AG20443 (cell line): ENCODE measurements around the gene MARK4.

Experiments
- DNase-seq: peaks from one replicate; pipeline ENCODE4 v3.0.0; 2012; ENCODE audit warnings: low spot score, mixed read lengths

Gene MARK4

DNA sequence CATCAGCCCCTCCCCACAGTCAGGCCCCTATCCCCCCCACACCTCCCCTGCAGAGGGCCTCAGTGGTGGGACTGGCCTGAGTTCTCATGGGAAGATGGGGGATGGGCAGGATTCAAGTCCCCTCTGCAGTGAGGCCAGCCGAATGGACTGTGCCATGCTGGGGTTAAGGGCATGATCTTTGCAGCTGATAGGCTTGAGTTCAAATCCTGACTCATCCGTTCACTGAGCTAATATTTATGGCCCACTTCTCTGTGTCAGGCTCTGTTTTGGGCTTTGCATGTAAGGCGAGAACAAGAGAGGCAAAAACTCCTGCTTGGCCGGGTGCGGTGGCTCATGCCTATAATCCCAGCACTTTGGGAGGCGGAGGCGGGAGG lies 20.7 kb downstream of the MARK4 start:
- DNase-seq, result no peak

- no peak for DNase-seq
Measured at GRCh38 chr19:45273521-45273855, 22.4 kb downstream of the MARK4 start.

DNA sequence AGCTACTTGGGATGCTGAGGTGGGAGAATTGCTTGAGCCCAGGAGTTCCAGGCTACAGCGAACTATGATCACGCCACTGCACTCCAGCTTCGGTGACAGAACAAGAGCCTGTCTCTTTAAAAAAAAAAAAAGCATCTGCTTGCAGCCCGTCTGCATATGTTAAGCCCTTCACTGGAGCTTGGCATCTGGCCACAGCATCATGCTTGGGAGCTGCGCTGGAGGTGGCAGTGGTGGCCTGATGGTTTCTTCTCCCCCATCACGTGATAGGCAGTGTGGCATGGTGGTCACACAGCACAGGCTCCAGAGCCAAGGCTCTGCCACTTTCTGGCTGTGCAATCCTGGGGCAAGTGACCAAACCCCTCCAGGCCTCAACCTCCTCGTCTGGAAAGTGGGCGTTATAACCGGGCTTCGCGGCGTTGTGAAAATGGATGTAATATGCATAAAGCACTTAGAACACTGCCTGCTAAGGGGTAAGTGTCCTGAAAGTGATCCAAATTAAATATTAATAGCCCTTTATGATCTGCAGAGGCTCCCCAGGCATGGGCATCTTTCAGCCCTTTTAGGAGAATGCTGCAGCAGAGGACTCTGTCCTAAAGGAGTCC lies 24.4 kb downstream of the MARK4 start:
- DNase-seq, result no peak

DNA sequence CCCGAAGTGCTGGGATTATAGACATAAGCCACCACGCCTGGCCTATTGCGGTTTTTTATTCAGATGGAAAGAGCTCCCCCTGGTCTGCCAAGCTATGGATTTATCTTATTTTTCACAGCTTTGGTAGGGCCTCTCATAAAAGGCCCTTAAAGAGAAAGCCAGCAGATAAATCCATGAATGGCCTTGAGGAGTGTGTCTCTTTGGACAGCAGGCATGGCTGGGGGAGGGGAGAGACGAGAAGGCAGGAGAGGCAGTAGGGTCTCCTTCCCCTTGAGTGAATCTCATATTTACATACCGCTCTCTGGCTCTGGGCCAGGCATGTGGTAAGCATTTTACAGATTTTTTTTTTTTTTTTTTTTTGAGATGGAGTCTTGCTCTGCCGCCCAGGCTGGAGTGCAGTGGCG lies 25.2 kb downstream of the MARK4 start:
- no peak for DNase-seq

DNA sequence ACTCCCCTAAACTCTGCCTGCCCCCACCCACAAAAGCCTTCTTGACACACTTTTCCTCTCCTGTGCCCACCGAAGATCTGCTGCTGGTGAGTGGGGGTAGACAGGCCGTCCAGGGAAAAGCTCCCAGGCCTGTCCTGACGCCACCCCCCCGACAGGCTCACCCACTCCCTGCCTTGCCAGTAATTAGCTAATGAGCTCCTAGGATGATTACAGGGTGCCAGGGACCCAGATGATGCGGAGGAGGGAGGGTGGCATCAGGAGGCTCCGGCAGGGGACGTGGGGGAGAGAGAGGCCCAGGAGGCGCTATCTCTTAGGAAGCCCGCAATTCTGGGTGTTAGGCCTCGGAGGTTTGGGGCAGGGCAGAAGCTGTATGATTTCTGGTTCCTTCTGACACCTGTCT lies 27.0 kb downstream of the MARK4 start:
- DNase-seq, result no peak

GRCh38 chr19:45279587-45280192 lies 28.6 kb downstream of the MARK4 start:
- DNase-seq, result no peak

GRCh38 chr19:45280471-45280961 lies 29.4 kb downstream of the MARK4 start:
- no peak for DNase-seq

DNA sequence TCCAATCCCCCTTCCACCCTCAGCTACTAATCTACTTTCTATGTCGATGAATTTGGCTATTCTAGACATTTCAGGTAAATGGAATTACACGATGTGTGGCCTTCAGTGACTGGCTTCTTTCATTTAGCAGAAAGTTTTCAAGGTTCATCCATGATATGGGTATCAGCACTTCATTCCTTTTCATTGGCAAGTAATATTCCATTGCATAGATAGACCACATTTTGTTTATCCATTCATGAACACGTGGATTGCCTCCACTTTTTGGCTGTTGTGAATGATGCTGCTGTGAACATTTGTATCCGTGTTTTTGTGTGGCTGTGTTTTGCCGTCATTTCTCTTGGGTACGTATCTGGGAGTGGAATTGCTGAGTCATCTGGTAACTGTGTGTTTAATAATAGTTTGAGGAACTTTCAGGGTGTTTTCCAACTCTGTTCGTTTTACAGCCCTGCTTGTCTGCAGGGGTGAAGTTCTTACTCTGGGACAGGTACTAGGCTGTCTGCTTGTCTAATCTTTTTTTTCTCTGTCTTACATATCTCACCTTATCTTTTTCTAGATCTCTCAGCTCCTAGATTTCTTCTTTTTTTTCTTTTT lies 32.5 kb downstream of the MARK4 start:
- no peak for DNase-seq

DNA sequence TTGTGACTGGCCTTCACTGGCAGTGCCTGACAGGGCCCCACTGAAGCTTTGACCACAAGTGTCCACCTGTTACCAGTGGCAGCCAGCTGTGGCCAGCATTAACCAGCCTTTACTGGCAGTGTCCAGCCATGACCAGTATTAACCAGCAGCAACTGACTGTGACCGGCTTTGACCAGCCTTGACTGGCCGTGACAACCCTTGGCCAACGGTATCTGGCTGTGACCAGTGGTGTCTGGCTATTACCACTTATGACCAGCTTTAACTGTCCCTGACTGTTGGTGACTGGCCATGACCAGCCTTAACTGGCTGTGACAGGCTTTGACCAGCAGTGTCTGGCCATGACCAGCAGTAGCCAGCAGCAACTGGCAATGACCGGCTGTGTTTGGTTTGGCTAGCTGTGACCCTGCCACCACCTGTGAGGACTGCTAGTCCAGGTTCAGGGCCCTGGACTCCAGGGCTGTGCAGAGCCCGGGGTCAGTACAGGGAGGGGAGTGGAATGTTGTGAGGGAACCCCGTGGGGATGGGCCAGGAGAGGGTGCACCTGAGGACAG lies 39.4 kb downstream of the MARK4 start:
- no peak for DNase-seq

GRCh38 chr19:45291834-45292233 lies 40.8 kb downstream of the MARK4 start:
- DNase-seq, result no peak

GRCh38 chr19:45293682-45294081 lies 42.6 kb downstream of the MARK4 start:
- DNase-seq, result no peak

DNA sequence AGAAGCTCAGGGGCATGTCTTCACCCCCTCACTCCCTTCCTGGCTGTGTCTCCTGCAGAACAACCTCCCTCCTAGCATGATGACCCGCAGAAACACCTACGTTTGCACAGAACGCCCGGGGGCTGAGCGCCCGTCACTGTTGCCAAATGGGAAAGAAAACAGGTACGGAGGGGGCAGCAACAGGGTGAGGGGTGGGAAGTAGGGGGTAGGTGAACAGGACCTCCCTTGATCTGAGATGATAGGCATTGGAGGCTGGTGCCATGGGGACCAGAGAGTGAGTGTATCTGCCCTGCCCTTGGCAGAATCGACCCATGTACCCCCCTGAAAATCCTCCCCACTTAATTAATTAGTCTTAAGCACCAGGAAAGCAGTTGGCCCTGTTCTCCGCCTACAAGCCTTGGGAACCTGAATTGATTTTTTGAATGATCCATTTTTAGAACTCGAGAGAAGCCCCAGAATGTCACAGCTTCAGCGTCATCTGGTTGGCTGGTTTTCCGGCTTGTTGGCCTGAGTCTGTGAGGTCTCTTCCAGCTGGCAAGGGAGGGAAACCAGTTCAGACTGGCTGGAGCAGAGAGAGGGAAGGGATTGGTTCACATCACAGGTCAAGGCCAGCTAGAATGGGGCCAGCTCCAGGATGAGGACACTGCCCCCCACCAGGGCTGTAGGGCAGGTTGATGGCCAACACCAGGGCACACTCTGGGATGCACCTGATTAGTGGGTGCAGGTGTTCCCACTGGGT lies 43.4 kb downstream of the MARK4 start:
- DNase-seq, result no peak

DNA sequence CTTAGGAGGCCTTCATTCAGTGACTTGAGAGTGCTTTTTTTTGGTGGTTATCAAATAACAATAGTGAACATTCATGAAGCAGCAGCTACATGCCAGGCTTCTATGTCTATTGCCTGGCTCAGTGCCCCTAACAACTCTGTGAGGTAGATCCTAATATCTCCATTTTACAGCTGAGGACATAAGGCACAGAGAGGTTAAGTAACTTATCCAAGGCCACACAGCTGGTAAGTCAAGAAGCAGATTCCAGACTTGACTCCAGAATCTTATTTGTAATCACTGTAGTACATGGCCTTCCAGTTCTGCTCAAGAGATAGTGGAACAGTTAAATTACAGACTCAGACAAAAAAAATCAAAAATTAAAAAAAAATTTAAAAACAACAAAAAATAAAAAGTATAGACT lies 44.8 kb downstream of the MARK4 start:
- DNase-seq, result no peak

DNA sequence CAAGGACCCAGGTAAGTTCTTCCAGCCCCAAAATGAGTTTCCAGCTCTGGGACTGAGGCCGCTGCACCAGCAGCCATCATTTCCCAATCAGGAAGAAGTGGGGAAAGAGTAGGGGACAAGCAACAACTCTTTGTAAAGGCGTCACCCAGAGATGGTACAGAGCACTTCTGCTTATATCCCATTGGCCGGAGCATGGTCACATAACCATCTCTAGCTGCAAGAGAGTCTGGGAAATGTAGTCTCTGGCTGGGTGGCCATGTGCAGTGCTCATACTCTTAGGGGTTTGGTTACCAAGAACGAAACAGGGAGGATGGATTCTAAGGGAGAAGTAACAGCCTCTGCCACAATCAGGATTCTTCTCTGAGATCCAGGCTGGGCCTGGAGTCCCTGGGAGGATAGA lies 45.3 kb downstream of the MARK4 start:
- DNase-seq, result no peak

DNA sequence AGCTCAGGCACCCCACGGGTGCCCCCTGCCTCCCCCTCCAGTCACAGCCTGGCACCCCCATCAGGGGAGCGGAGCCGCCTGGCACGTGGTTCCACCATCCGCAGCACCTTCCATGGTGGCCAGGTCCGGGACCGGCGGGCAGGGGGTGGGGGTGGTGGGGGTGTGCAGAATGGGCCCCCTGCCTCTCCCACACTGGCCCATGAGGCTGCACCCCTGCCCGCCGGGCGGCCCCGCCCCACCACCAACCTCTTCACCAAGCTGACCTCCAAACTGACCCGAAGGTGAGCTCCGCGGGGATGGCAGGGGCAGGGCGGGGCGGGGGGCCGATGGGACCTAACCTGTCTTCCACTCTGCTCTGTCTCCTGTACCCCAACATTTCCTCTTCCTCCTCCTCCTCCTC lies 46.6 kb downstream of the MARK4 start:
- DNase-seq, result no peak

DNA sequence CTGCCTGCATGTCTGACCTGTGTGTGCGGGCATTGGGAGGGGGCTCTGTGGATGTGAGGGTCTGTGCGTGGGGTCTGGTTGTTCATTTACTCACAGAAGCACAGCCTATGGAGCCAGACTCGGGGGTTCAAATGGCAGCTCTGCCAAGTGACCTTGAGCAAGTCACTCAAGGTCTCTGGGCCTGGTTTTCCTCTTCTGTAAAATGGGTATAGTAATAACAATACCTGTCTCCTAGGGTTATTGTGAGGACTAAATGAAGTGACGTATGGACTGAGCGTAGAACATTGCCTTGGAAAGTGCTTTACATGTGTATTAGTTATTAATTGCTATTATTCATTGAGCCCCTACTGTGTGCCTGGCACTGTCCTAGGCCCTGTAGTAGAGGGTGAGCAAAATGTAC lies 47.2 kb downstream of the MARK4 start:
- no peak for DNase-seq

GRCh38 chr19:45299719-45300118 lies 48.6 kb downstream of the MARK4 start:
- no peak for DNase-seq

DNA sequence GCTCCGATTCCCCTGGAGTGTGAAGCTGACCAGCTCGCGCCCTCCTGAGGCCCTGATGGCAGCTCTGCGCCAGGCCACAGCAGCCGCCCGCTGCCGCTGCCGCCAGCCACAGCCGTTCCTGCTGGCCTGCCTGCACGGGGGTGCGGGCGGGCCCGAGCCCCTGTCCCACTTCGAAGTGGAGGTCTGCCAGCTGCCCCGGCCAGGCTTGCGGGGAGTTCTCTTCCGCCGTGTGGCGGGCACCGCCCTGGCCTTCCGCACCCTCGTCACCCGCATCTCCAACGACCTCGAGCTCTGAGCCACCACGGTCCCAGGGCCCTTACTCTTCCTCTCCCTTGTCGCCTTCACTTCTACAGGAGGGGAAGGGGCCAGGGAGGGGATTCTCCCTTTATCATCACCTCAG lies 51.3 kb downstream of the MARK4 start:
- no peak for DNase-seq

DNA sequence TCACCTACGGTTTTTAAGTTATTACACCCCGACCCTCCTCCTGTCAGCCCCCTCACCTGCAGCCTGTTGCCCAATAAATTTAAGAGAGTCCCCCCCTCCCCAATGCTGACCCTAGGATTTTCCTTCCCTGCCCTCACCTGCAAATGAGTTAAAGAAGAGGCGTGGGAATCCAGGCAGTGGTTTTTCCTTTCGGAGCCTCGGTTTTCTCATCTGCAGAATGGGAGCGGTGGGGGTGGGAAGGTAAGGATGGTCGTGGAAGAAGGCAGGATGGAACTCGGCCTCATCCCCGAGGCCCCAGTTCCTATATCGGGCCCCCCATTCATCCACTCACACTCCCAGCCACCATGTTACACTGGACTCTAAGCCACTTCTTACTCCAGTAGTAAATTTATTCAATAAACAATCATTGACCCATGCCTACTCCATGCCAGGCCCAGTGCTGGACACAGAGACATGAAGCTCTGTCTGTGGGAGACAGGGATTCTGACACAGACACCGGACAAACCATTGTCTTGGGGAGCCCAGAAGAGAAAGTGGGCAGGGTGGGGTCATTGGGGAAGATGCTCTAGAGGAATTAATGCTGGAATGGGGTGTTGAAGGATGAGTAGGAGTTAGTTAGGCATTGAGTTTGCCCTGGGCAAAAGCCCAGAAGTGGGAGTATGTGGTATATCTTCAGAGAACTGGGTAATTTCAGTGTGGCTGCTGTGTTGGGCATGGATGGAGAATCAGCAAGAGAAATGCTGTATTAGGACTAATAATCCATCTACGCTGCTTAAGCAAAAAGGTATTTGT lies 52.4 kb downstream of the MARK4 start:
- no peak for DNase-seq

- no peak for DNase-seq
Measured at GRCh38 chr19:45304141-45304926, 53.3 kb downstream of the MARK4 start.

DNA sequence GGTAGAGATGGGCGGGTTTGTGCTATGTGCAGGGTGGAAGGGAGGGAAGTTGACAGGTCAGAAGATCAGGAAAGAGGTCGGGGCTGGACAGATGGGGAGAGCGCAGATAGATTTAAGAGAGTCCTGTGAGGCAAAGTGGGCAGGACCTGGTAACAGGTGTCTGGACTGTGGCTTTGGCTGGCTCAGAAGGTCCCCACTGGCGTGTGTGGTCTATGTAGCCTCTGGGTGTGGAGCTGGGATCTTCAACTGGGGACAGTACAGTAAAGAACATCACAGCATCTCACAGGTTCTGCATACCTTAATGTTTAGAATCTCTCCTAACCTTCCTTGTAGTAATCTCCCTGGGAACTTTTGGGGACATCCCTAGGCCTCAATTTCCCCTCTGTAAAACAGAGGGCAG lies 53.9 kb downstream of the MARK4 start:
- no peak for DNase-seq
